ENCODE data around the gene CCDC71L.

- TF ChIP-seq, protein P1, sequence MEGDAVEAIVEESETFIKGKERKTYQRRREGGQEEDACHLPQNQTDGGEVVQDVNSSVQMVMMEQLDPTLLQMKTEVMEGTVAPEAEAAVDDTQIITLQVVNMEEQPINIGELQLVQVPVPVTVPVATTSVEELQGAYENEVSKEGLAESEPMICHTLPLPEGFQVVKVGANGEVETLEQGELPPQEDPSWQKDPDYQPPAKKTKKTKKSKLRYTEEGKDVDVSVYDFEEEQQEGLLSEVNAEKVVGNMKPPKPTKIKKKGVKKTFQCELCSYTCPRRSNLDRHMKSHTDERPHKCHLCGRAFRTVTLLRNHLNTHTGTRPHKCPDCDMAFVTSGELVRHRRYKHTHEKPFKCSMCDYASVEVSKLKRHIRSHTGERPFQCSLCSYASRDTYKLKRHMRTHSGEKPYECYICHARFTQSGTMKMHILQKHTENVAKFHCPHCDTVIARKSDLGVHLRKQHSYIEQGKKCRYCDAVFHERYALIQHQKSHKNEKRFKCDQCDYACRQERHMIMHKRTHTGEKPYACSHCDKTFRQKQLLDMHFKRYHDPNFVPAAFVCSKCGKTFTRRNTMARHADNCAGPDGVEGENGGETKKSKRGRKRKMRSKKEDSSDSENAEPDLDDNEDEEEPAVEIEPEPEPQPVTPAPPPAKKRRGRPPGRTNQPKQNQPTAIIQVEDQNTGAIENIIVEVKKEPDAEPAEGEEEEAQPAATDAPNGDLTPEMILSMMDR (IDR thresholded peaks at IDR 0.05 in 2 of 3, conservative IDR thresholded peaks at IDR 0.05 in 1 of 3; ENCODE audit: borderline replicate concordance in 1 of 3, insufficient read depth in 1 of 3, low read depth in 2 of 3, low read length in 2 of 3) = no peak
- TF ChIP-seq POLR2A (IDR thresholded peaks at IDR 0.05; ENCODE audit: borderline replicate concordance, extremely low read depth, insufficient read depth, insufficient read length) (no peak), SP1 (IDR thresholded peaks at IDR 0.05; ENCODE audit: low read depth) (no peak), ELF1 (IDR thresholded peaks at IDR 0.05; ENCODE audit: borderline replicate concordance, low read depth) (no peak), MAX (IDR thresholded peaks at IDR 0.05) (no peak), JUND (IDR thresholded peaks at IDR 0.05) (no peak), ZBTB33 (IDR thresholded peaks at IDR 0.05; ENCODE audit: extremely low read depth, insufficient replicate concordance, low read length) (no peak), EZH2phosphoT487 (IDR thresholded peaks at IDR 0.05; ENCODE audit: borderline replicate concordance) (no peak), EZH2 (IDR thresholded peaks at IDR 0.05) (no peak), POLR2AphosphoS5 (IDR thresholded peaks at IDR 0.05; ENCODE audit: low read depth, low read length) (no peak), RAD21 (IDR thresholded peaks at IDR 0.05; ENCODE audit: low read depth) (no peak)
Observed at GRCh38 chr7:106659166-106659962, 1.6 kb downstream of the CCDC71L start.

Measured in HCT116 (cell line).